GM21529 (cell line): Measurements from ENCODE around the gene EHBP1.
"Not testable (repeated sequence)": the region's sequence is repeated elsewhere in the genome, so short reads cannot be mapped to it uniquely, and the experiment has no call there.

Source experiments
- ATAC-seq: cut with Tn5 transposase; IDR thresholded peaks from one replicate; pipeline ENCODE4 v1.9.1; 2021; ENCODE audit not compliant: unreplicated experiment

Gene EHBP1

DNA sequence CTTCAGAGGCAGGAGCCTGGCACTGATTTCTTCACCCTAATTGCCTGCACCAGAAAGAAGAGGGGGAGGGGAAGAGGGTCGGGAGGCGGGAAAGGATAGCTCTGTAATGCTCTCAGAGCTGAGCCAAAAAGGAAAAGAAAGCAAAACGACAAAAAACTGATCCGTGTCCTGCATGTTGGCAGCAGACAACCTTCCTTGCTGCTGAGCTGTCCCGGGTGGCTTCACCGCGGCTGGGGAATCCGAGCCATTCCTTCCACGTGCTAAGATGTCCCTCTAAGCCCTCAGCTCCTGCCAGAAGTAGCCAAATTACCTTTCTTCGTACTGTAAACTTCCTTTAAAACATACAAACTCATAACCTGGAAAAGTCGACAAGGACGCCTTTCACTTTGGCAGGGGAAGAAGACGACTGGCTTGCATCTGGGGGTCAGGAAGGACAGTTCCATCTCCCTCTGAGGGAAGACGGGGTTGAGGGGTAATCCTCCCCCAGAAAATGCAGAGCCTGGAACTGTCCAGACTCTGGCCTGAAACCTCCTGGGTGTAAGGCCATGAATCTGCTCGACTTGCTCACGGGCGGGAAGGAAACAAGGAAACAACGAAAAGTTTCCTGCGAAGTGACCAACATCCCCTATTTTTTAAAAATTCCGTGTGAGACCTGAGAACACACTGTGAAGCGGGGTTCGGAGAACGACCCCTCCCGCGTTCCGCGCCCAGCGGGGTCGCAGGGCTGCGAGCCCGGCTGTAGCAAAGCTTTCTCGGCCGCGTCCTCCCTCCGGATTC is 352.8 kb downstream of the EHBP1 start:
- no peak for ATAC-seq

DNA sequence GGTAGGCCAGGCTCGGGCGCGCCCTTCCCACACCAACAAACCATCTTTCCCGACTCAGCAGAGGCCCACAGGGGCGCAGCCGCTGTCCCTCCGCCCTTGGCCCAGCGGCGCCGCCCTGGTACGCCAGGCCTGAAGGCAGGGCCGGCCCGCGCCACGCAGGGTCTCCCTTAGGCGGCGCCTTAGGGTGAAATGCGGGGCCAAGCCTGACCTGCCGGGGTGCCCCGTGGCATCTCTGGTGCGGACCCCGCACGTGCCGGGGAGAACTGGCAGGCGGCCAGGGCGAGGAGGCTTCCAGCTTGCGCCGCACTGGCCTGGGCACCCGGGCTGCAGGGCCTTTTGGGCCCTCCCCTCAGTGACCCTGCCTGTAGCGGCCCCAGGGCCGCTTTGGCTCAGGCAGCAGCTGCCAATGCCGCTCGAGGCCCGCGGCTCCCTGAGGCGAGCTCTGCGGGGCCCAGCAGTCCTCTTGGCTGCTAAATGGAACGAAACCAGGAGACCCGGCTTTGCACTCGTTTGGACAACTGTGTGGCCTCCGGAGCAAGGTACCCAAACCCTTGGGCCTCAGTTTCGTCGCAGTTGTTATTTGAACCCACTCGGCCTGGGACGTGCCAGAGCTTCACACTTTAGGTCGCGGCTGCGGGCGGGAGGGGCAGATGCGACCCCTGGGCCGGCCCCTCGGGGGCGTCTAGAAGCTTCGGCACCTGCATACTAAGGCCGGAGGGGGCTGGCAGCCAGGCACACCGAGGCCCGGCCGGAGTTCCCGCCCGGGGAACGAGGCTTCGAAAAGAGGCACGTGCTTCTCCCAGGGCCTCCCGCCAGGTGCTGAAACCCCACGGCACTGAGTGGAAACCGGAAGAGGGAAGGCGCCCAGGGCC is 353.6 kb downstream of the EHBP1 start:
- ATAC-seq: no peak

DNA sequence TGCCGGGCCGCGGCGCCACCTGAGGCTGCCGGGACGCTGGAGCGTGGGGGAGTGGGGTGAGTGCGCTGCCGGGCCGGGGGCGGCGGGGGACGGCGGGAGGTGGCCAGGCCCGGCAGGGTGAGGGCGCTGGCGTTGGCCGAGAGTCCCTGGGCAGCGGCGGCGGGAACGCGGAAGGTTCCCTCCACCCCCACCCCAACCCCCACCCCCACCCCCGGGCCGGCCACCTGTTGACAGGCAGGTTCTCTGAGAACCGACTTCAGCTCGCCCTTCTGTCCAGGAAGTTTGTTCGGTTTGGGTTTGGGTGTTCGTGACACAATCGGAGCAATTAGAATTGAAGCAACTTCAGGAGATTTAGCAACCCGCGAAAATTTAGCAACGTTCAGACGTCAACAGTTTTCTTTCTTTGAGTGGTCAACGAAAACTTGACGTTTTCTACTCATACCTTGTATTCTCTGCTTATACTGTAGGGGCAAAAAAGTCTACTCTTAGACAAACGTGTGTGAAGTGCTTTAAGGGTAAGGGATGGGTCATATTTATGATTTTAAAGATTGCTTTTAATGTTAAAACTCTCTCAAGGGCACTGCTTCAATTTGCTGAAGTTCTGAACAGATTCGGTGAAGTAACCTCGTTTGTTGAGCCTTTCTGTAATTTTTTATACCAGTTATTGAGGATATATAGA is 354.4 kb downstream of the EHBP1 start:
- ATAC-seq: no peak

DNA sequence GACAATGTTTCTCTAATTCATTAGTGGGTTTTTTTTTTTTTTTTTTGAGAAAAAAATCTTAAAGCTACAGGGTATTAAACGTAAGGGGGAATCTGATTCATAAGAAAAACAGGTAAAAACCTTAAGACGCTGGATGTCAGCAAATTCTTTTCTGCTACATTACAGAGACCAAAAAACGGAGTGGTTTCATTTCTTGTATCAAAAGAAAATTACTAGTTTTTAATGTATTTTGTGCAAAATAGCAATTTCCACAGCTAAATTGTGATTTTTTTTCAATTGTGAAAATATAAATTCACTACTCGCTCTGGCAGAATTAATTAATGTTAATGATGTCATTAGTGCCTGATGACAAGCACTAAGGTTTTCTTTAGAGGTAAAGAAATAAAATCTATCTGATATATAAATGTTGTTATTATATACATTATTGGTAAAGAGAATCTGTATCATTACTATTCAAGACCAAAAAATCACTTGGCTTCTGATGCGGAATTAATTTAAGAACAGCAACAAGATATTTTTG is 355.0 kb downstream of the EHBP1 start:
- no peak for ATAC-seq

DNA sequence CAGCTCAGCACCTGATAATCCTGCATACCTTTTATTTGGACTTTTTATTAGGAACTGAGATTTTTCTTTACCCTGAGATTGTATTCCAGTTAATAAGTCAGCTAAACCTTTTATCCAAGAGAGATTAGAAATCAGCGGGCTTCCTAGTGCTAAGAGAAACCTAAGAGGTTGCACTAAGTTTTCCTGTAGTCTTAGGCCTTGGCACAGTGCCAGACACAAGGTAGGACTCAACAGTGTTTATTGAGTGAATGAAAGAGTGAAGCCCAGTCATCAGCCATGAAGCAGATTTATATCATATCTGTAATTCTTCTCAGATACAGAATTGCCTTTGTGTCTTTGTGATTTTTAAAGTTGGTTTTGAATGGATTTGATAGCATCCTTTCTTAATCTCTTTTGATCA is 358.7 kb downstream of the EHBP1 start:
- no peak for ATAC-seq

DNA sequence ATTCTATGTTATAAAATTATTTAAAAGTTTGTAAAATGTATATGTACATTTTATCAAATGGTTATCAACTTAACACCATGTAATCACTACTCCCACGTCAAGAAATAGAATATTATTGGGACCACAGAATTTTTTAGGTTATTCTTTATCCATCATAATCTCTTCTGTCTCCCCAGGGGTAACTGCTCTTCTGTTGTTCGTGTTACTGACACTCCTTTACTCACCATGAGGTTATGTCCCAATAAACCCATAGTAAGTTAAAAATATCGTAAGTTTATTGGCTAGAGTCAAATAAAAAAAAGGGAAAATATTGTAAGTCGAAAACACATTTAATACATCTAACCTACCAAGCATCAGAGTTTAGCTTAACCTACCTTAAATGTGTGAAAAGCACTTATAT is 359.1 kb downstream of the EHBP1 start:
- ATAC-seq: no peak

DNA sequence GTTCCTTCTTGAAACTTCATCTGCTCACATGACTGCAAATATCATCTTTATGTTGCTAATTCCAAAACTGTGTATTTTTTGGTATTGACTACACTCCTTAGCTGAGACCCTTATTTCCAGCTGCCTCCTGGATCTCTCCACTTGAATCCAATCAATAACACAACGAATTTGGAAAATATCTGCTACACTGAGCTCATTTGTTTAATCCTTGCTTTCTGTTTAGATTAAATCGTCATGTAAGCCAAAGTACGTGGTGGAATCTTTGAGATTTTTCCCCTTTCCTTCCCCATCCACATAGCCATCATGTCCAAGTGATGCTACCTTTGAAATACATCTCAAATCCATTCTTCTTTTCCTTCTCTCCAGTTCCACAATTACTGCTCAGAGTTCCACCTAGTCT is 360.8 kb downstream of the EHBP1 start:
- no peak for ATAC-seq

DNA sequence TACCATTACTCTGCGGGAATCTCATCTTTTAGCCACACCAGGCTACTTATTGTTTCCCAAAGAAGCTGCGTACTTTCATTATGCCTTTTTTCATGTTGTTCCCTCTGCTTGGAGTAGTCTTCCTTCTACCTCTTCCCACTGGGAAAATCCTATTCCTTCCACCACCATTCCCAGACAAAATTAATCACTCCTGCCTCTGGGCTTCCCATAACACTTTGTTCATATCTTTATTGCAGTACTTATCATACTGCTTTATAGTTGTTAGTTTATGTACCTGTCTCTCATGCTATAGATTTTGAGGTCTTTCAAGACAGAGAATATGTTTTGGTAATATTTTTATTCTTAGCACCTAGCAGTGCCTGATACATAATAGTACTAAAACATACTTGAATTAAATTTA is 361.3 kb downstream of the EHBP1 start:
- ATAC-seq: no peak

DNA sequence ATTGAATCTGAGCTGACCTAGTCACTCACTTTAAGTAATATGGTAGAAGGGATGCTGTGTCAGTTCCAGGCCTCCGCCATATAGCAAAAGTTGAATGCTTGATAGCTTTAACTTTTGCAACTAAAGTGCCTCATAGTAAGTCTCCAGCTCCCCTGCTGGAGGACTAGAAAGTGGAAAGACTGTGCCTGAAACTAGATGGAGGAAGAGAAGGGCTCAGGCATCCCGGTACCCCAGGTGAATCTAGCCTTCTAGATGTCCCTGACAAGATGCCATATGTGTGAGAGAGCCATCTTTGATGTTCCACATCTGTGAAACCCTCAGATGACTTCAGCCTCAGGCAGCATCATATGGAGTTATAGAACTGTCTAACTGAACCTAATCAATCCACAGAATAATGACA is 366.2 kb downstream of the EHBP1 start:
- ATAC-seq: no peak

DNA sequence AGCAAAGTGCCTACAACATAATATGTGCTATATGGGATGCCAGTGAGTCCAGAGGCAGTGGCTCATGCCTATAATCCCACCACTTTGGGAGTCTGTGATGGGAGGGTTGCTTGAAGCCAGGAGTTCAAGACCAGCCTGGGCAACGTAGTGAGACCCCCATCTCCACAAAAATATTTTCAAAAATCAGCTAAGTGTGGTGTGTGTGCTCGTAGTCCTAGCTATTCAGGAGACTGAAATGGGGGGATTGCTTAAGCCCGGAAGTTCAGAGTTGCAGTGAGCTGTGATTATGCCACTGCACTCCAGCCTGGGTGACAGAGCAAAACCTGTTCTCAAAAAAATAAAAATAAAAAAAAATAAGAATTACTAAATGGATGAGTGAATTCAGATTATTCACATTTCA is 368.5 kb downstream of the EHBP1 start:
- no peak for ATAC-seq

DNA sequence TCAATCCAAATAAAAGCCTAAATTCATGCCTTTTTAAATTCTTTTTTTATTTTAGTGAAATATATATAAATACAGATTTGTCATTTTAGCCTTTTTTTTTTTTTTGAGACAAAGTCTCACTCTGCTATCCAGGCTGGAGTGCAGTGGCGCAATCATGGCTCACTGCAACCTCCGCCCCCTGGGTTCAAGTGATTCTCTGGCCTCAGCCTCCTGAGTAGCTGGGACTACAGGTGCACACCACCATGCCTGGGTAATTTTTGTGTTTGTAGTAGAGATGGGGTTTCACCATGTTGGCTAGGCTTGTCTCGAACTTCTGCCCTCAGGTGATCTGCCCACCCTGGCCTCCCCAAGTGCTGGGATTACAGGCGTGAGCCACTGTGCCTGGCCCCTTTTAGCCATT is 368.9 kb downstream of the EHBP1 start:
- not testable (repeated sequence) for ATAC-seq

DNA sequence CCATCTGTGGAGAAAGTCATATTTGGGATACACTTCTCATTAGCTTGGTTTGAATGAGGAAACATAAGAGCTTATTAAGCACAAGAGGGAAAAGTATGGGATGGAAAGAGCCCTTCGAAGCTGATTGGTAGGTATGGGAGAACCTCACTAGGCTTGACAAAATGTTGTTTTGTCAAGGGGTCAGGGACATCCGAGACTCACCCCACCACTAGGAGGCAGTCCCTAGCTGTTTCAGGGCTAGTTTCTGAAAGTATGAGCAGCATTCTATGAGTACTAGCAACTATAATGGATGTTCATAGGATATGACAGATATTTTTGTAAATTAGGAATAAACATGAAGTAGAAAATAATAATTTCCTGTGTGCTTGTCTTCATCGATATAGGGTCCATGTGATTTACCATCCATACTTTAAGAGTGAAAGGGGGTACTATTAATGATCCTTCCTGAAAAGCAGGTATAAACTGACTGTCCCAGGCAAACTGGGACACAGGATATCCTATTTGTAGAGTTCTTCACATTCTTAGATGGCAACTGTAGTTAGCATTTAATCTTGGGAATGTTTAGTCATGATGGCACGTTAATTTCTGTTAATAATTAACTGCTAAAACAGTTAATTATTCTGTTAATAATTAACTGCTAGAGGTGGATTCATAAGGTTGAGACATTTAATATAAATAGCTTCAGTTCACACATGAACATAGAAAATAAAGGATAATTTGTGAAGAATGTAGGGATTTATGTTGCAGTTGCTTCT is 373.5 kb downstream of the EHBP1 start:
- ATAC-seq: no peak

DNA sequence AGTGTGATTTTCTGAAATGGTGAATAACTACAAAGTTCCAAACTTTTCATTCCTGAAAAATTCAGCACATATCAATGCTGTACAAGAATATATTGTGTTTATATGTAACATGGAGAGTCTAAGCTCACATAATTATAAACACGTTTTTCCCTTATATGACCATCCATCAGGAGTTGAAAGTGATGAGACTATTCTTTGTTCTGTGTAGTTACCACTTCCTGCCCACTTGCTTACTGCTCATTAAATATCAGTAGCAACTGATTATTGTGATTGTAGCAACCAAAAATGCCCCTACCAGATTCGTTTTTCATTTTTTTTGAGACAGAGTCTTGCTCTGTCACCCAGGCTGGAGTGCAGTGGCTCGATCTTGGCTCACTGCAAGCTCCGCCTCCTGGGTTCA is 375.9 kb downstream of the EHBP1 start:
- ATAC-seq: no peak

DNA sequence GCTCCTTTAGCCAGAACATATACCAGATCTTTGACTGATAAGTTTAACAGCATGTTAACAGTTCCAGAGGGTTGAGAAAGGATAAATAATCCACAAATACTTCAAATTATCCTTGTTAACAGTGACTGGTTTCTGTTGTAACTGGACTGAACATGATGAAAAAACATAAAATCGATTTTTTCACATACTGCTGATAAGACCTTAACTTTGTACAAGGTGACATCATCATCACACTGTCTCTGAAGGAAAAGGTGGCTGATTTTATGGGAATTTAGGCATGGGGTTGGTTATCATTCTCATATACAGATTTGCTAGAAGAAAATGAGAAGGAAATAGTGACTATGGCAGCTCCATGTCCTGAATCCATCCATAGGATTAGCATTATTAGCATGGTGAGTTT is 381.2 kb downstream of the EHBP1 start:
- ATAC-seq: no peak

DNA sequence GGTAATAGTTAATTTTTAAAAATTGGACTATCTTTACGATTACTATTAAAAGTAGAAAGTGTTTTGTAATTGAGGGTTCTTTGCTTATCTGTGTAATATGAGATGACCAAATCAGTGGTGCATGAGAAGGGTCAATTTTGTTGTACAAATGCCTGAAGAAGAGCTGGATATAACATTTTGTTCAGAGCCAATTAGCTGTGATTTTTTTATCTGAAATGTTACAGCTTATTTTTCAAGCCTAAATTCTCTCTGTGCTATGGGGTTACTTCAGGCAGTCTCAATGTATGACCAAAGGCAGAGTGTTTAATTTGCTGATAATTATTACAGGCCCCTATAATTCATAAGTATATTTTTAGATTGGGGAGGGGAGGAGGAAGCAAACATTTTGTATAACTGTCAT is 386.9 kb downstream of the EHBP1 start:
- ATAC-seq: no peak

DNA sequence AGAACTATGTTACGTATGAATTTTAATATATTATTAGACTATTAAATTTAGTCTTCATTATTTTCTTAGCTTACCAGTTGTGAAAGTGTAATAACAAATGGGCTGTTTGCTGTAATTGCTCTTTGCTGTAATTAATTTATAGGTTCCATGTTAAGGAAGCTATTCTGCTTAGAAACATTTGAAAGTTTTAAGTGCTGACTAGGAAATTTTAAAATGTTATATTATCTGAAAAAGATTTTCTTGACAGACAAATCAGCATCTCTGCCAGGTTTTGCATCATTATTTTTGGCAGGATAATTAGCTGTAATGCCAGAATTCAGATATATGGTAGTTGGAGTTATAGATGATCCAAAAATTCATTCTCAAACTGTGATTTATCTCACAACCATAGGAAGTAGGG is 387.3 kb downstream of the EHBP1 start:
- ATAC-seq: no peak

DNA sequence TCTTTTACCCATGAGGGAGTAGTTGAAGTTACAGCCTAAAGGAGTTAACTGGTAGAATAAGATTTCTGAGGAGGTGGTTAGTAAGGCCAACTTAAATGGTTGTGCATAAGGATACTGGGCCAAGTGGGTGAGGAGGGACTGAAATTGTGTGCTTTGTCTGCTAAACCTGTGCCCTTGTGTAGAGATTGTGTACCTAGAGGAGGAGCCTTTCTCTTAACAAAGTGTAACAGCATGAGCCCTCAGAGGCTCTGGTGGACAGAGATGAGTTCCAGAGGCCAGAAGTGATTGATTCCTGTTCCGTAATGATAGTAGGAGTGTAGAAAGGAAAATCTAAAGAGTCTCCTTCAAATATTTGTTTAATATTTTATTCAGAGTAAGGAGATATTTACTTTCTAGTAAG is 388.0 kb downstream of the EHBP1 start:
- ATAC-seq: no peak
